ENCODE results near the gene VSTM2B.

VSTM2B gene

DNA sequence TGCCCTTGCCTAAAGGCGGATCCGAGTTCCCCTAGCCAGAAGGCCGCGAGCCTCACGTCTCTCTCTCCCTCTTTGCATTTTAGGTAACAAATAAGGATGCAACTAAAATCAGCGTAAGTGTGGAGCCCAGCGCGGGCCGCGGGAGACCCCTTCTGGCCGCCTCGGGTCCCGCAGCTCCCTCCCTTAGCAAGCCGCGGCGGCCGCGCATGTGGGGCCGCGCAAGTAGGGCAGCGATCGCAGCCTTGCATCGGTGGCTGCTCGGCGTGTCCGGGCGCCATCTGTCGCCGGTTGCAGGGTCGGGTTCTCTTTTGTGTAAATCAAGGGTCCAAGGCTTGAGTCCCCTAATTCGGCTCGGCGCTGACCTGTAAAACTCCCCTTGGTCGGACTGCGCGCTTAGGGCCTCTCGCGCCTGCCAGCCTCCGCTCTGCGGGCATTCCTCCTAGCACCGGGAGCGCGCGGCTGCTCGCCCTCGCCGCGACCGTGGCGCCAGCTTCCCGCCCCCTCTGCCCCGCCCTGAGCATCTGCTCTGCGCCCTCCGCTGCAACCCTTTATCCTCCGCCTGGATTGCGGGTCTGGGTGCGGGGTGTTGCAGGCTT, 2.7 kb downstream of the VSTM2B start:
- H3K4me3 ChIP-seq, result peak overlapping the region in 4 of 7 experiments; percentile 6 to 30 (median 14)
- H3K27ac ChIP-seq, result no peak overlapping the region

DNA sequence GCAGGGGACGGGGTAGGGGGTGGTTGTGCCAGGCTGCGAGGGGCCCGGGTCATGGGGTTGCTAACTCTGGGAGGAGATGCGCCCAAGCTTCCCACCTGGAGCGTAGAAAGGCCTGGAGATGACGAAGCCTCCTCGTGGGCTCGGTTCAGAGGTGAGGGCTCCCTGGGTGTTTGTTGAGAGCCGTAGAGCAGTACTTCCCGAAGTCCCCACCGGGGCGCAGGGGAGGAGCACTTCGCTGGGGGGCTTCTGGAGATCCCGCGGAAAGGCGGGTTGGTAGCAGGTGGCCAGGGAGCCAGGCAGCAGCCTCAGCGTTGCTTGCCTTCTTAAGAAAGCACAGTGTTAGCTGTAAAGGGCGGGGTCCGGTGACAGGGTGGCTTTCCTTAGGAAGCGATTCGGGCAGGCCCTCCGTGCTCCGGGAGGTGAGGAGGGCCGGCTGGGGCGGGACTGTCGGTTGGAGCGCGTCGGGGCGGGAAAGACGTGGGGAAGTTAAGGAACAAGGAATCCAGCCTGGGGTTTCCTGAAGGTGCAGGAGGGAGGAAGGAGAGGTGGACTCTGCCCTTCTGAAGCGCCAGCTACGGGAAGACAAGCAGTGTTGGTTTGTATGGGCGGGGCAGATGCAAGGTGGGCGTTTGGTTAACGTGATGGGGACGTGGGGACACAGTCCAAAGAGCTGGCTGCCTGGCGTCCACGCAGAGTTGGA, 3.3 kb downstream of the VSTM2B start:
- Histone ChIP-seq H3K4me3 (peak overlapping the region in 3 of 7 experiments; percentile 6 to 17 (median 10)), H3K27ac (no peak overlapping the region)

DNA sequence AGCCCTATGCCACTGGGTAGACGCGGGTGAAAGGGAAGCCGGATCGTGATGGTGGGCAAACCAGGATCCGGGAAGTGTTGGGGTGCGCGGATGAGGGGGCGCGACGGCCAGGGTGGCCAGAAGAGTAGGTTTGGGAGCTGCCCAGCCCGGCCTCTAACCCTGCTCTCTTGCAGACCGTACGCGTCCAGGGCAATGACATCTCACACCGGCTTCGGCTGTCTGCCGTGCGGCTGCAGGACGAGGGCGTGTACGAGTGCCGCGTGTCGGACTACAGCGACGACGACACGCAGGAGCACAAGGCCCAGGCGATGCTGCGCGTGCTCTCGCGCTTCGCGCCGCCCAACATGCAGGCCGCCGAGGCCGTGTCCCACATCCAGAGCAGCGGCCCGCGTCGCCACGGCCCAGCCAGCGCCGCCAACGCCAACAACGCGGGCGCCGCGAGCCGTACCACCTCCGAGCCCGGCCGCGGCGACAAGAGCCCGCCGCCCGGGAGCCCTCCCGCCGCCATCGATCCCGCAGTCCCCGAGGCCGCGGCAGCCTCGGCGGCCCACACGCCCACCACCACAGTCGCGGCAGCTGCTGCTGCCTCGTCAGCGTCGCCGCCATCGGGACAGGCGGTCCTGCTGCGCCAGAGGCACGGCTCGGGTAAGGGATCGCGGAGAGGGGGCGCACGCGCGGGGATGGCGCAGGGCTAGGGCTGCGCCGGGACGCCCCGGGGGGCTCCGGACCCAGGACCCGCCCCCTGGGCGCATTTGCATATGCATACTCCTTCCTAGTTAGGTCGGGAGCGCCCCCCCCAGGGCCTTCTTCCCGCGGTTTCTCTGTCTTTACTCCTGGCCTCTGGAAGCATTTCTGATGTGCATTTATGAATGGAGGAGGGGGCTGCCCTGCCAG, 4.1 kb downstream of the VSTM2B start:
- no peak overlapping the region for H3K27ac ChIP-seq
- no peak overlapping the region for H3K4me3 ChIP-seq

DNA sequence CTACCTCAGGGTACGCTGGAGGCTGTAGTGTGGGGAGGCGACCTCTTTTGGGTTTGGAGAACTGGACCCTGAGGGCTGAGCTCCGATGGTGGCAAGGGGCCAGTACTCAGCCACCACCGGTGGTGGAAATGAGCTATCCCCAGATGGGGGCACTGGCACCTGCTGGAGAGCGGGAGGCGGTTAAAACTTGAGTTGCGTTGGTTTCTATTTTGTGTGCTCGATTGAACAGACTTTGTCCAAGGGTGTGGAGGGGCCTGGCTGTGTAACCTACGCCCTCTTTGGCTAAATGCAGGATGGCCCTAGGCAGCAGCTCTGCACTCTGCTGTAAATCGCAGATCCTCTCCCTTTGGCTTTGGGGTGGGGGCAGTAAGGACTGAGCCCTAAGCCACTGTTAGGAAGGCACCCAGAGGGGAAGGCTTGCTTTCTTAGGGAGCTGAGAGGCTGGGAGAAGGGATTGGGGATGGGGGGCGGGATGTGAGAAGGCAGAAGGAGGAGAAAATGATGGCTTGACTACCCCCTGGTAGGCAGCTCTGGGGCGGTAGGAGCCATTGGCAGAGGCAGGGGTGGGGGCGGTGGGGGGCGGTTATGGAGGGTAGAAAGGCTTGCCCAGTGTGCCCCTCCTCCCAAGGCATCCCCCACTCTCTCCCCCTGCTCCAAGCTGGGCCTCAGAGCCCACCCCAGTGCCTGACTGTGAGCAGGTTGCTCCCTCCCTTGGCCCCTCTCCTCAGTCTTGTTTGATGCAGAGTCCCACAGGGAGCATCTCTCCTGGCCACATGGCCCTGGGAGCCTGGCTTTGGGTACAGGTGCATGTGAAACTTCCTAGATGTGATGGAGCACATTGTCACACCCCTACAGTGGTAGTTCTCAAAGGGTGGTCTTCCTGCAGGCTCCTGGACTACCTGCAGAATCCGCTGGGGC, 5.0 kb downstream of the VSTM2B start:
- Histone ChIP-seq H3K4me3 (no peak overlapping the region), H3K27ac (no peak overlapping the region)

DNA sequence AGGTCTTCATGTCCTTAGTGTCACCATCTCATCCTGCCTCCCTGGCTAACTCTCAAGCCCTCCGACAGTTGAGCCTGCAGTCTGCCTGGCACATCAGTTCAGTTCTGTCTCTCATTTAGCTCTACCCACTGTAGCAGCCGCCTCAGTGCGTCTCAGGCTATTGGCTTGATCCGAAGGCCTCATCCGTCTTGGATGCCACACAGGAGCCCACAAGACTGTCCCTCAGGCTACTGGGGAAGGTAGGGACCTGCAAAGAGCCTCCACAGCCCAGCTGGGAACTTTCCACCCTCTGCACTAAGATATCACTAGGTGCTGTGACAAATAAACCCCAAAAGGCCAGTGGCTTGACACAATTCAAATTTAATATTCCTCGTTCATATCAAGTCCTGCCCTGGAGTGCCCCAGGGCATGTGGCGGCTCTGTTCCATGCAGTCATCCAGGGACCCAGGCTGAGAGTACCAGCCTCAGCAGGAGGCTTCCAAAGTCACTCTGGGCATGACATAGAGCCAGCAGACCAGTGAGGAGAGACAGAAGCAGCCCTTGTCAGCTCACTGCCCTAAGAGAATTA, 5.7 kb downstream of the VSTM2B start:
- H3K27ac ChIP-seq, result no peak overlapping the region
- H3K4me3 ChIP-seq, result no peak overlapping the region

DNA sequence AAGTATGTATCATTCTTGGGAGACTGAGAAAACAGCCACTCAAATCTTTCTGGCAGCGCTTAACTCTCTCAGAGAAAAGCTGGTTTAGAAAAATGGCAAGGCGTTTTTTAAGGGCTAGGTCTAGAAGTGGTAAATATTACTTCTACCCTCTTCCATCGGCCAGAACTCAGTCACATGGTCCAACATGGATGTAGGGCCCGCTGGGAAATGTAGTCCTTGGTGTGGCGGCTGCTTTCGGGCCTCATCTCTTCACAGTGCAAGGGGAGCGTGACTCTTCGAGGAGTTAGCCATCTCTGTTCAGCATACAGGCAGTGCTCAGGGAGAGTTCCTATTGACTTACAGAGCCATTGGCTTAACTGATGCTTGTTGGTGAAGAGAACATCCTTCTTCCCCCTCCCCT, 6.3 kb downstream of the VSTM2B start:
- no peak overlapping the region for H3K4me3 ChIP-seq

DNA sequence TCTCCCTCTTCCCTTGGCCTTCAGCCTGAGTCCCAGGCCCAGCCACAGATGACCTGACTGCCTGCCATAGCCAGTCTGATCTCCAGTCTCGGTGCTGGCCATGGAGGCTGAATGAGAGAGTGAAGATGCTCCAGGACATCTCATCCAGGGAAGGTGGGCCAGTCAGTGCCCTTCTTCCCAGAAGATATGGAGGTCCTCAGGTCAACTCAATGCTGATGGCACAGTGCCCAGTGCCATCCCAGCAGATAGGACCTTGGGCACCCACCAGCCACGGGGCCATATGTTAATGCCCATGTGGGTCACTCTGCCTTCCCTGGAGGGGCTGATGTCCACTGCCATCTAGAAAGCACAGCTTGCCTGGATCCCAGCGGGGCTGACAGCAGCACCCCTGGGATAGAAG, 7.2 kb downstream of the VSTM2B start:
- H3K4me3 ChIP-seq, result no peak overlapping the region
- no peak overlapping the region for H3K27ac ChIP-seq

More for the DNA sequence above, 6.3 kb downstream of the VSTM2B start:
- no peak overlapping the region for H3K27ac ChIP-seq

DNA sequence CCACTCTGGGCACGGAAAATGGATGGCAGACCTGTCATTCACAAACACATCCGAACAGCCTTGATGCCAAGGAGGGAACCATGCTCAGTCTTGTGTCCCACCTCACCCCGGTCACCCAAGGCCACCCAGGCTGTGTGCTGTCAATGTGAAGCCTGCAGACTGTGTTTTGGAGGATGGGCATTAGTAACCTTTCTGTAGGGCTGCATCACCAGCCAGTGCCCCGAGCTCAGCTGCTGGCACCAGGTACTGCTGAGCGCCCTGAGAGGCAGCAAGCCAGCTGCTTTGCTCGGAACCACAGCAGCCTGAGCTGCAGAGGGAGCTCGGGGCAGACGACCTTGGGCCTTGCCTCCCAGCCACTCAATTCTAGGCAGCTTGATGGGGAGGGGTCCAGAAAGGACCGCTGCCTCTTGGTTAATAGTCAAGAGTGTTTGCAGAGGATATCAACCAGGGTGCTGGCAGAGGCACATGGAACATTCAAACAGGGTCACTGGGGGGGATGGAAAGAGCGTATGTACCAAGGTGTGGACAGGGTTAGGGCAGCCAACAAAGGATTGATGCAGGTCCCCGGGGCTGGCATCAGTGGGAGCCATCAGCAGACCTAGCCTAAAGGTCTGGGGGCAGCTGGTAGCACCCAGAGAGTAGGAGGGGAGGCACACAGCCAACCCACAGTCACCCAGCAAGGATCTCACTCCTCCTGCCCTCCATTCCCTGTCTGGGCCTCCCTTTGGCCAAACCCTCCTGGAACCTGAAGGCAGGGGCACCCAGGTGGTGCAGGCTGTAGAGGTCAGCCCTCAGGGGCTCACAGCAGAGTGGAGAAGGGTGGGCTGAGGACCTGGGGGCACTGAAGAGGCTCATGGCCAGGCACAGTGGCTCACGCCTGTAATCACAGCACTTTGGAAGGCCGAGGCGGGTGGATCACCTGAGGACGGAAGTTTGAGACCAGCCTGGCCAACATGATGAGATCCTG, 8.1 kb downstream of the VSTM2B start:
- H3K4me3 ChIP-seq, result no peak overlapping the region
- no peak overlapping the region for H3K27ac ChIP-seq

DNA sequence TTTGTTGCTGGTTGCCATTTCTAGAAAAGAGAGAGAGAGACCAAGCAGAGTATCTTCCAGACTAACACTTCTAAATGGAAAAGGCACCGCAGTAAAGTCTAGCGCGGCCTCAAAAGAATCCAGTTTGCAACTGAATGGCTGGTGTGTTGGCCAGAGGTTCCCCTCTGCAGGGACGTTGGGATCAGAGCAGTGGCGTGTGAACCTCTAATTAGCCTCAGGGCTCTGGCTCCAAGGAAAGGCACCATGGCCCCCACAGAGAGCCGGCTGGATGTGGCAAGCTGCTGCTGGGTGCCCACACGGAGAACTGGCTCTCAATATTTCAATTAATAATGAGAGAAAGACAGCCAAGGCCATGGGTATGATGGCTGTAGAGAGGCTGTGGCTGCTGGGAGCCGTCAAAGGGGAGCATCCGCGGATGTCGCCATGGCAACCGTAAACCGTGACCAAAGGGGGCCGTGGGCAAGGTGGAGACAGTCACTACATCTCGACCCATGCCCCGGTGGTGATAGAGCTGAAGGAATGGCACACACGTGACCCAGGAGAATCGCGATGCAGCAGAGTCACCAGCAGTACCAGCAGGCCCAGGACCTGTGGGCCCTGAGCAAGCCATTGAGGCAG, 9.5 kb downstream of the VSTM2B start:
- H3K4me3 ChIP-seq, result no peak overlapping the region
- no peak overlapping the region for H3K27ac ChIP-seq

DNA sequence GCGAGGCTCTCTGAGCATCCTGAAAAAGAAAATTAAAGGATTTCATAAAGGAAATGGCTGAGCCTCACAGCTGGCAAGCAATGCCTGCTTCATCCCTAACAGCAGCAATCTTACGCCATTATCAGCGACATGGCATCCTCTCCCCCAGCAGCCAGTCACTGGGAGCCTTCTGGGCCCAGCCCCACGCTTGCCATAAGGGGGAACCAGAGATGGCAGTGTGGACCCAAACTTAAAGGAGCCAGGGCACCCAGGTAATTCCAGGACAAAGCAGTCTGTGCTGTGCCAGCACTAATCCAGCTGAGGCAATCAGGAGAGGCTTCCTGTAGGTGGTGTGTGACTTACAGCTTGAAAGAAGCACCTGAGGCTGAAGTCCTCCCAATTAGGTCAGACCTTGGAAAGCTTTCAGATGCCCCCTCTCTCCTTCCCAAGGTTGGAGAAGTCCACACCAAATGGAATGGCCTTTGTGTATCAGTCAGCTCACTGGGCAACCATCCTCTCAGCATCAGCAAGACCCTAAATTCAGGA, 10.3 kb downstream of the VSTM2B start:
- Histone ChIP-seq H3K27ac (no peak overlapping the region), H3K4me3 (no peak overlapping the region)

DNA sequence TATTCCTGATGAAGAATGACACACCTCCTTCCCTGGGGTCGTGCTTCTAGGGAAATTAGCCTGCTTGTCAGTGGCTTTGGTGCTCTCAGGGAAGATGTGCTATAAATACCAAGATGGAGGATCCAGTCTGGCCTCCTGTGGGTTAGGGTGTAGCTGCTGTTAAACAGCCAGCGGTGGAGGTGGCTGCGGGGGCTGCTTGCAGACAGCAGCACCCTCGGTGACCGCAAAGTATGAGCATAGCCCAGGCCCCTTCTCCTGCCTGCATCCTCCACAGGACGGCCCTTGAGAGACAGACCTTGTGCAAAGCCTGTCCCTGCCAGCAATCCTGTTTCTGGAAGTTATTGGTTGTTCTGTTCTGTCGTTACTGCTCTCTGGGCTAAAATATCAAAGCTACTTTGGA, 11.4 kb downstream of the VSTM2B start:
- Histone ChIP-seq H3K27ac (no peak overlapping the region), H3K4me3 (no peak overlapping the region)

DNA sequence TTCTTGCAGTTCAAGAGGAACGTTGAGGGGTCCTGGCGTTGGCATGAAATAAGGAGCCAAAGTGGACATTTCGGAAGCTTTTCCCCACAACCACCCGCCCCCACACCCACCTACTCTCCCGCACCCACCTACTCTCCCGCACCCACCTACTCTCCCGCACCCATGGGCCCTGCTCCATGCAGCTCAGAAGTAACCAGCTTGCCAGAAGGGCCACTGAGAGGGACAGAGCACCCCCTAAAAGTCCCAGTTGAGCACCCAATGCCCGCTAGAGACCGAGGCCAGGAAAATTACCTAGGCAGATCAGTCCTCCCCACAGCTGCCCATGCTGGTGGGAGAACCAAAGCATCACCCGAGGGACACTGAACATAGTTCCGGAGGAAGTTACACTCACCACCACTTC, 11.8 kb downstream of the VSTM2B start:
- H3K27ac ChIP-seq, result no peak overlapping the region
- H3K4me3 ChIP-seq, result no peak overlapping the region

DNA sequence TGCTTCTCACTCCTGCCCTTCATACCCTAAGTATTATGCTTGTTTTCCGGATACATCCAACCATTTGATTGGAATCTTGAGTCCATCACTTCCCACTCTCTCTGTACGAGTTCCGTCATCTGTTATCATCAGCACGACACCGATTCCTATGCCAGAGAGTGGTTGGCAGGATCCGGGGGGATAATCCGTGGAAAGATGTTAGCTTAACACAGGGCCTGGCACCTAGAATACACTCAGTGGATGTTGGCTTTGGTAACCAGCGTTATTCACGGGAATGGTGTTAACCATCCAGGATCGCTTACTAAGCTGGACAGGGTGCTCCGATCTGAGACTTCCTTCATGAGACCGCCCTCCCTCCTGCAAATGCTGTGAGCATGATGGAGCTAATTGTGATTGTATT, 12.4 kb downstream of the VSTM2B start:
- Histone ChIP-seq H3K4me3 (no peak overlapping the region), H3K27ac (no peak overlapping the region)

DNA sequence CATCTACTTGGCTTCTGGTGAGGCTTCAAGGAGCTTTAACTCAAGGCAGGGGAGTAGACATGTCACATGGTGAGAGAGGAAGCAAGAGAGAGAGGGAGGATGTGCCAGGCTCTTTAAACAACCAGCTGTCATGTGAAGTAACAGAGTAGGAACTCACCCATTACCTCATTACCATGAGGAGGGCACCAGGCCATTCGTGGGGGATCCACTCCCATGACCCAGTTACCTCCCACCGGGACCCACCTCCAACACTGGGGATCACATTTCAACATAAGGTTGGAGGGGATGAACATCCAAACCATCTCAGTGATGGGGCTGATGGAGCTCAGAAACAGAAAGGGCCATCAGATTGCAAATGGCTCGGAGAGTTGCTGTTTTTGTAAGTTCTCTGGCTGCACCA, 12.9 kb downstream of the VSTM2B start:
- H3K4me3 ChIP-seq, result no peak overlapping the region
- H3K27ac ChIP-seq, result no peak overlapping the region

DNA sequence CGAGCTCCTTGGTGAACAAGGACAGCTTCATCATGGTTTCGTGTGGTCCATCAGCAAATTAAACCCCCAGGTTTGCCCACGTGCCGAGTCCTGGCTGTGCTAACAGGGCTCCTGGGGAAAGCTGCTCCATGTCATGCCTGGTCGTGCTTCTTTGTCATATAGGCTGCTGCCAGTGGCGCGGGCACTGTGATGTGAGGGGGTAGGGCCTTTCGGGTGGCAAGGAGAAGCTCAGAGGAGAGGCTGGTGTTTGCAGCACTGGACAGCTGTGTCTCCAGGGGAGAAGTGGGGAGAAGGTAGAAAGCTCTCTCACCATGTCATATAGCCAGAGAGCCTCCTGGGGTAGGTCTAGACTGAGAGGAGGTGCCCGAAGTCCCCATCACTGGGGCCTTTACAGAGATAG, 13.3 kb downstream of the VSTM2B start:
- H3K27ac ChIP-seq, result no peak overlapping the region
- no peak overlapping the region for H3K4me3 ChIP-seq

DNA sequence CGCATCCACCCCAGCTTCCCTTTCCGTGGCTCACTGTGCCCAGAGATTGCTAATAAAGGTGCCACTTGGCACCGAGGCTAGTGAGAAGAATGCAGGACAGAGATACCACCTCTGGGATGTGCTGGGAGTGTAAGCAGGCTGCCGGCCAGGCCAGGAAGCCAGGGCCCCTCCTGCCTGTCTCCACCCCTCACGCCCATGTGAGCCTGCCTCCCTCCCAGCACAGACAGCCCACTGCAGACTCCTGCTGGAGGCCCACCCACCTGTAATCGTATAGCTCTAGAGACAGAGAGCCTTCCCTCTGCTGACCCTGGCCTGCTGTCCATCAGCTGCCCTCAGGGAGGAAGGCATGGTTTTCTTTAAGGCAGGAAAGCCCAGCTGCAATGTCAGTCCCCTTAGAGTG, 13.9 kb downstream of the VSTM2B start:
- H3K4me3 ChIP-seq, result no peak overlapping the region
- no peak overlapping the region for H3K27ac ChIP-seq

DNA sequence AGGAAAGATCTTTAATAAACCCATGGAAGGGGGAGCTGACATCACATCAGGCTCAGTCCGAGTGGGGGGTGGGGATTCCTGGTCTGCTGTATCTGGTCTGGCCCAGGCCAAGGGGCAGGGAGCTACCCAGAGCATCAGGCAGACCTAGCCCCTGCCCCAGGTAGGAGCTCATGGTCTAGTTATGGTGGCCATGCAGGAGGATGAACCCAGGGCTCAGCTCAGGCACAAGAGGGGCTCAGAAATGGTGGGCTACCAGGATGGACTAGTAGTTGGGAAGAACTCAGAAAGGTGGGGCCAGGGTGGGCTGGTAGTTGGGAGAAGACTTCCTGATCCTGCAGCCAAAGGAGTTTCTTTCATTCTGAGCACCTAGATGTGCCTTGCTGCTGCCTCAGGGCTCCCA, 14.3 kb downstream of the VSTM2B start:
- Histone ChIP-seq H3K4me3 (no peak overlapping the region), H3K27ac (no peak overlapping the region)

Data from skin epidermis (tissue), 12 donors.